OCI-M2 (cell line): ENCODE data around the gene PSMA6.
"Not testable (repeated sequence)": the region's sequence is repeated elsewhere in the genome, so short reads cannot be mapped to it uniquely, and the experiment has no call there.

Experiments
- DNase-seq: peaks from one replicate; lab custom pipeline; 2025; ENCODE audit not compliant: unreplicated experiment; lab: John Stamatoyannopoulos, UW

The PSMA6 gene

GRCh38 chr14:35319509-35319908 lies 27.3 kb downstream of the PSMA6 start:
- no peak for DNase-seq

DNA sequence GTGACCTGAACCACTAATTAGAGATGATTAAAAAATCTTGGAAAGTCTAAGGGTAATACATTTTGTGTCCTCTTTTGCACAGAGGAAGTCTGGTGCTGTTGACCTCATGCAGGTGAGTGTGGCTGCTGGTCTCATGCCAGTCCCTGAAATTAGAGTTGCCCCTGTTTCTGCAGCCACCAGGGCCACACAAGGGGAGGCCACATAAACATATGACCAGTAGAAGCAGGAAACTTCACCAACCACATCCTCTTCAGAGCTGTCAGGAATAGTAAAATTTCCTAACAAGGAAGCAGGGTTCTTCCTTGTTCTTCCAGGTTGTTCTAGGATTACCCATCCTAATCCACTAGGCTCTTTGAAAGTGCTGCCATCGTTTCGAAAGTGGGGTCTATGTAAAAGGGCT lies 28.3 kb downstream of the PSMA6 start:
- DNase-seq: no peak

GRCh38 chr14:35326375-35326774 lies 34.2 kb downstream of the PSMA6 start:
- no peak for DNase-seq

DNA sequence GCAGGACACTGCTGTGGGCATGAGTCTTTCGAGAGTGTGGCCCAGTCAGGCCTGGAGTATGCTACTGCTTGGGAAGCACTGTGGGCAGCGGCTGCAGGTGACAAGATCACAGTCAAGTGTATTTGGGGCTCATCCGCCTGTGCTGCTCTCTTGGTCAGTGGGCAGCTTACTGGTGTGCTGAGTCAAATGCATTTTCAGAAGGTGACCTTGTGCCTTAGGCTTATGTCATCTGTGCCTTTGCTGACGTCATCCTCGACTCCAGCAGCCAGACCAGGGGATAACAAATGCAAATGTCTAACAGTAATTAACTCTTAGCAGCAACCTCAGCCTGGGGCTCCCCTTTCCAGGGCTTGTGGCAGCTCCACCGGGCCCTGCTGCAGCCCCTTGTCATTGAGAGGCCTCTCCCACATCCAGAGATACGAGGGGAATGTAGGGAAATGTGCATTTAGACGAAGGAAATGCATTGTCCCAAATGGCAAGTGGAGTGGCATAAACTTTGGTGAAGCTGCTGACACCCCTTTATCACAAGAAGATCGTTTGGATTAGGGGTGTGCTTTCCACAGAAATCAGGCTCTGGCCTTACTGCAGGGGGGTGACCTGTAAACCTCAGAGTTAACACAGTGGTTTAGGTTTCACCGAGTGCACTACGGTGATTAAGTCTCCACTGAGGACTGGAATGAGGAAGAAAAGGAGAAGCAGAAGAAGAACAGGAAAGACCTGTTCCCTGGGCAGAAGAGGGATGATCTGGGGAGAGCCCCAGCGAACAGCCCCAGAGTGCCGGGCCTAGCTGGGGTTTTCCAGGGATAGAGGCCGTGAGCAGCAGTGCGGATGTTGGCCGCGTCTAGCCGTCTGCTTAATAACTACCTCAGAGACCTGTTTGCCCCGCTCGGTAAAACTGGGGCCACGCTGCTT lies 39.7 kb downstream of the PSMA6 start:
- DNase-seq: no peak

- no peak for DNase-seq
These were observed 40.5 kb downstream of the PSMA6 start for GRCh38 chr14:35332517-35333263.

- DNase-seq: no peak
These were observed 41.1 kb downstream of the PSMA6 start for GRCh38 chr14:35333264-35333730.

DNA sequence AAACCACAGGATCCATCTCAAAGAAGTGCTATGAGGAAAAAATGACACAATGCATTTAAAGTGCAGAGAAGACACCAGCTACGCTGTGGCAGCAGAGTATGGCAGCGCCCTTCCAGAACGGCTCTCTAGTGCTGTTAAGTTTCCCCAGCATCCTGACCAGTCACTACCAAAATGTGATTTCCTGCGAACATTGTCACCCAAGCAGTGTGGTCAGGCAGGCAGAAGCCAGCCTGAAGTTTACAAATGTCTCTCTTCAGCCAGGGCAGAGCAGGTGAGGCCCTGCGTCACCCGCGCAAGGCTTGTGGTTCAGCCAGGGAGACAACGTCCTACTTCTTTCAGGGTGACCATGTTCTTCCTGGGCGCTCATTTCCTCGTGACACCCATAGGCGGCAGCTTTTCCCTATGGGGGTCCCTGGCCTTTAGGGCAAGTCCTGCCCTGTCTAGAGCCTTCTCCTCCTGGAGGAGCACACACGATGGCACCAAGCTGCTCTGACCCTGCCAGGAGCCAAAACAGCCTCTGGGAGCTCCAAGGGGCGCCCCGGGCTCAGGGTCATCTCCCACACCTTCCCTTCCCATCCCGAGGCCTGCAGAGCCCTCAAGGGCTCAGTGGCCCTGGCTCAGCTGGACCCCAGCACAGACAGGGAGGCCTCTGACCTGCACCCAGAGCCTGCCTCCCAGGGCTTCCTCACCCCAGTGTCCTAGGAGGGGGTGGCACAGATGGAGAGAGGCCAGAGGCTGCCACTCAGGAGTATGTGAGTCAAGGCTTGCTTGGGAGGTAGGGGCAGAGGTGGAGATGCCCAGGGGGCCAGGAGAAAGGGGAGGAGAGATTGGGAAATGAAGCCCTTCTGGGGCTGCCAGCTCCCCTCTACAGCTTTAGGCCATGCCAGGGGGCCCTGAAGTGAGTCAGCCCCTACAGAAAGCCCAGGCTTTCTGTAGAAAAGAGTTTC lies 41.9 kb downstream of the PSMA6 start:
- no peak for DNase-seq

DNA sequence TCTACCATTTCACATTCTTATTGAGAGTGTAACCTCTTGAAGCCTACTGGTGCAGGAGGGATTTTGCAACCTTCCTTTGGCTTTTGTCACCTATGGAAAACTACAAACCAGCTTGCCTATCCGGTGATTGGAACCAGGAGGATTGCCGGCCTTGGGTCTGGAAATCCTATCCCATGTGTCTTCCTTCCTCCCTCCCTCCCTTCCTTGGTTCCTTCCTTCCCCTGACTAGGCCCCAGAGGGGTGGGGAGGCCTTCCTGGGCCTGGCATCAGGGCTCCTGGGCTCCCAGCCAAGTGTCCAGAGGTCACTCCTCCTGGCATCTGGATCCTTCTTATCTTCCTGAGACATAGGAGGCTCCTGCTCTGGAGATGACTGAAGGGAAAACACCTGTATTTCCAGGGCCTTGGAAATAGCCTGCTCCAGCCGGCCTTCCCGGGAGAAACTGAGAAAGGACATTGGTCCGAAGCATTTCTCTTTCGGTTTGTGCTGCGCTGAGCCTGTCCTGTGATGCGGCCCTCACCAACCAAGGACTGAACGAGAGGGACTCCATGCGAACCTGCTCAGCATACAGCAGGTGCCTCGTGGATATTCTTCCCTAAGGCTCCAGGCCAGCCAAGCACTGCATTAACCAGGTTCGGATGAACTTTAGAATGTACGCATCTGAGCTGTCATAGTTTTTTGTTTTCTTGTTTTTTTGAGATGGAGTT lies 43.4 kb downstream of the PSMA6 start:
- DNase-seq: no peak

GRCh38 chr14:35336171-35336493 lies 44.0 kb downstream of the PSMA6 start:
- not testable (repeated sequence) for DNase-seq

DNA sequence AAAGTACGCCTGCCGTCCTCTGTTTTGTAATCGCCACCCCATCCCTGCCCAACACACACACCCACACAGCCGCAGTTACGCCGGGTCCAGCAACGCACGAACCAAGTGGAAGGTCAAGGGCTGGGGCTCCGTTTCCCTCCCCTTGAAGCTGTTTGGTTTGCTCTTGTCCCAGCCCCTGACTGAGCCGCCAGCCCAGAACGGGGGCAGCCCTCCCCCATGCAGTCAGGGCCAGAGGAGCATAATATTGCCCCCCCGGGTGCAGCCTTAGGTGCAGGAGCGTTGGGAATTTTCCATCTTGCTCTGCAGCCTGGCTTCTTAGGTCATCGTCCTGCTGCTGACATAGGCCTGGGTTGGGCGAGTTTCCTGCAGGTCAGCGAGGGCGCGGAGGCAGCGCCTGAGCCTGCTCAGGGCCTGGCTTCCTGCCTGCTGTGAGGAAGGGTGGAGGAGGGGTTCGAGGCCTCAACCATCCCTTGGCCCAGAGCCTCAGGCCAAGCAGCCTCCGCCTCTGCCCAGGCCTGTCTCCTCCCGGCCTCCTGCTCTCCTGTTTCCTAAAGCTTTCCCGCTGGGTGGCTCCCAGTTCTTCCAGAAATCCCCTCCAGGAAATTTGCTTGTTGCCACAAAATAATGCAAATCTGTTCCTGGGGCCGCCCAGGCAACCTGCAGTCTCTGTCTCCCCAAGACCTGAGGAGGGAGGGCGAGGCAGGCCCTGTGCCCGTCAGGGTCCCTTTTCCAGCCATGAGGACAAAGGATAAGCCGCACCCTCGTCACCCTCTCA lies 44.5 kb downstream of the PSMA6 start:
- DNase-seq: no peak

DNA sequence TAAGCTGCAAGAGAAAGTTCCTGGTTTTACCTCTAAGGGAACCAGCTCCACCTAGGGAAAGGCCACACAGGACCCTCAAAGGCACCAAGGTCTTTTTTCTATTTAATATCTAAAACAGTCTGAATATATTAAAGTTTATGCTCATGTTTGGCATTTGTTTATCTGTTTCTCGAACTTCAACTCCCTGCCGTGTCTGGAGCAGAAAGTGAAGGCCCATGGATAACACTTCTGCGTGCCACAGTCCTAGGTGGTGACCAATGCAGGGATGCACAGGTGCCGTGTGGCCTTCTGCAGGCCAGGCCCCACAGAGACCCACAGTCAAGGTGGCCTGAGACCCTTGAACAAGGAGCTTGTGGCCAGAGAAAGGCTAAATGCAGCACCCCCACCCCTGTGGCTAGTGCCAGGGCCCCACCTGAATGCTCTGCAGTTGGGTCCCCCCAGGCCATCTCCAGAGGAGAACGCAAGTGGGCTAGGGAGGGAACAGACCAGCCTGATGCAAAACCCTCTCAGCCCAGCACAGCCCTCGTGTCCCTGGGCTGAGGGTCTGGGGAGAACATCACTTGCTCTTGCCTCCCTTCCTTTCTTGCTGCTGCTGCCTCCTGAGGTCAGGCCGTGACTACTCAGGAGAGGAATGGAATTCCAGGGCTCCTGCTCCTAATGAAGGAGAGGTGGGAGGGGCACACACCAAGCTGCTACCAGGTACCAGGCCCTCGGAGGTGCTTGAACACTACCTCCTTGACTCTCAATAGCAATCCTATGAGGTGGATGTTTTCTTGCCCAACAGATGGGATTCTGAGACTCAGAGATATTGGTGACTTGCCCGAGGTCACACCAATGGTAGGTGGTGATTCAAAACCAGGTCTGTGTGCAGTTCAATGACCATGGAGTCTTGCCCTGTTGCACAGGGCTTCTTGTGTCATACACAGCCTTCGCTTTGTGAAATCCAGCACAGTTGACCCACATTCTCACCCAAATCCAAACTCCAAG lies 45.4 kb downstream of the PSMA6 start:
- no peak for DNase-seq

GRCh38 chr14:35338731-35339405 lies 46.7 kb downstream of the PSMA6 start:
- DNase-seq: no peak

DNA sequence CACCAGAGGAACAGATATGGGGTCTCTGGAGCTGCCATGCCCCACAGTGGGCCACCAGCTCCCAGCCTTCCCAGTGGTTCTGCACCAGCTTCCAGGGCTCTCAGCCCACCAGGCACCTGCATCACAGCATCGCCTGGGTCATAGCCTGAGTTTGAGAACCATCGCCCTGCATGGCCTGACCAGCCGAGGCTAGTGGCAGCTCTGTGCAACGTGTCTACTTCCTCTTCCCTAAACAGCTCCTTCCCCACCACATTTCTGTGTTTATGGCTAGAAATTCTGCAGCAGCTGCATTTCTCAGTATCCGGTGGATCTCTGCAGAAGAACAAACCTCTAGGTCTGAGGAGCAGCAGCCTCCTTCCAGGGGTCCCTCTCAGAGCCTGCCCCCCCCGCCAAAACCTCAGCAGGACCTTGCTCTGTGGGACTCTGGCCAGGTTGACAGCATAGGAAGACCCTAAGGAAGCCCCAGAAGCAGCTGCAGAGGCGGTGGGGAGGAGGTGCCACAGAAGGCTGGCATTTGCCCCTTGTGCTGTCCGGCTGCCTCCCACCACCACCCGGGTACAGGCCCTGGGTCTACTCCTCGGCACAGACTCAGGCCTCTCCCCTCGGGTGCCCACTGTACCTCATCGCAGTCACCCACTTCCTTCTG lies 47.7 kb downstream of the PSMA6 start:
- no peak for DNase-seq

DNA sequence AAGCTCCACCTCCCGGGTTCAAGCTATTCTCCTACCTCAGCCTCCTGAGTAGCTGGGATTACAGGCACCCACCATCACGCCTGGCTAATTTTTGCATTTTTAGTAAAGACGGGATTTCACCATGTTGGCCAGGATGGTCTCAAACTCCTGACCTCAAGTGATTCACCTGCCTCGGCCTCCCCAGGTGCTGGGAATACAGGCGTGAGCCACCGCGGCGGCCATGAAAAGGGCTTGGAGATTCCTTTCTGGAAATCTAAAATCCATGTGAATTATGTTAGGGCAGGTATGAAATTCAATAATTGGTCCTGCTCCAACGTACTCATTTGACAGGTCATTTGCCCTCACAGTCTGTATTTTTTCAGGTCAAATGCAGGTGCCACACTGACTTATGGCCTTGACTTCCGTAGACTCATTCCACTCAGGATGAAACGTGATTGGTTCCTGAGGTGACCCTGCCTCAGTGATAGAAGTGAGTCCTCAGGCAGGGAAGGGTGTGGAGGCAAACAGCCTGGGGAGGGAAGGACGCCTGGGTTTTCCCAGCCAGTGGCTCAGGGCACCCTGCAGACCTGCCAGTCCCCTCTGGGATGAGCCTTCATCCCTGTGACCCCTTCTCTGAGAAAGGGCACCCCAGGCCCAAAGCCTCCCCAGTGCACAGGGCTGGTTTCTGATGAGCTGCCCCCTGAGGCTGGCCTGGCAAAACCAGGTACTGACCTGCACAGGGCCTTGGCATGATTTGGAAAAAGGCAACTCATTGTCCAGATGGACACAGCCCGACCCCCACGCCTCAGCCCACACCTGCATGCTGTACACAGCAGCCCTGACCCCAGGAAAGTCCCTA lies 48.7 kb downstream of the PSMA6 start:
- DNase-seq: no peak

GRCh38 chr14:35341454-35341750 lies 49.2 kb downstream of the PSMA6 start:
- DNase-seq: no peak

DNA sequence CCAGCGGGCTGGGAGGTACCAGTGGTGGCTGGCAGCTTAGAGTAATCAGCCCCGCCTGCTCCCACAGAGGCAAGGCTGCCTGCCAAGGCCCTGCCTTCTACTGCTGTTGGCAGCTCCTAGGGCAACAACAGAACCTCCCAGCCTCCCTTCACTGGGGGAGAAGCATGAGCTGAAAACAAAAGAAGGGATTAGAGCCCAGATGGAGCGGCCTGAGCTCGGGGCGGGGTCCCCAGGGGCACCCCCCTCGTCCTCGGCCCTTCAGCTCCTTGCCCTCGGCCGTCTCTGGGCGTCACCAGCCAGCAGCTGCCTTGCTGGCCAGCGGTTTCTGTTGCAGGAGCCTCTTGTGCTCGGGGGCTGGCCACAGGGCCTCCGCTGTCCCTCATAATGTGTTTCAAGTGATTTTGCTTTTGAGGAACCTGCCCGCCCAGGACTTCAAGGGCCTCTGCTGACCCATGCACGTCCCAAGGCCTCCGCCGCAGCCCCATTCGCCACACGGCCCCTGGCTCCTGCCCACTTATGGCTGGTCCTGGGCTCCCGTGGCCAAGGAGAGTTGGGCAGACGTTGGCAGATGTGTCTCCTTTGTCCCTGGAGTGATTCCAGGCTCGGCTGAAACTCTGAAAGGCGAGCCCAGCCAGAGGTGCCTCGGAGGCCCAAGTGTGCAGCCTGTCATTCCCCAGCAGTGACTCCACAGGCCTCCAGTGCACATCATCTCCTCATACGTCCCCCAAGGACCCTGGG lies 49.7 kb downstream of the PSMA6 start:
- no peak for DNase-seq
